IMR-90 (cell line): ENCODE data around the gene CA4. TPM values are rescaled to one million over a fixed set of nuclear protein-coding genes. Genes with fewer than 3 reads are reported as not detected.

Experiments used
- ATAC-seq: fragments of 200-7000 bp; cut with Tn5 transposase; 2 replicates; pipeline ENCODE4 v1.9.1; 2020; ENCODE audit warnings: low read depth, mild to moderate bottlenecking, moderate library complexity
- BruUV-seq: library from RNA; stranded (reverse); fragments of 400-500 nt; replicated peaks from 2 replicates; lab custom pipeline; 2021; lab: Mats Ljungman, UMichigan
- CTCF ChIA-PET: fragments of 300-600 bp; formaldehyde crosslinking; extraction: SDS; loops from one replicate; lab custom pipeline; 2021; ENCODE audit warnings: antibody characterized with exemption; lab: Yijun Ruan, JAX
- POLR2A ChIA-PET: fragments of 300-600 bp; sonication (Branson Sonifier 250); formaldehyde crosslinking; loops from one replicate; lab custom pipeline; 2022; ENCODE audit warnings: antibody characterized with exemption; ENCODE audit not compliant: unreplicated experiment; lab: Charles Lee
- DNase-seq: peaks from one replicate; pipeline ENCODE4 v3.0.0; 2013
- H2AFZ ChIP-seq: replicated peaks from 2 replicates; pipeline ENCODE3; 2013; ENCODE audit warnings: low read length, mild to moderate bottlenecking; ENCODE audit not compliant: poor library complexity
- H2AK5ac ChIP-seq: 2 replicates; pipeline ENCODE4 v1.6.1; 2013; ENCODE audit warnings: low read depth, low read length, inconsistent platforms
- H2AK9ac ChIP-seq: replicated peaks from 2 replicates; pipeline ENCODE3; 2013; ENCODE audit warnings: mild to moderate bottlenecking, low read depth, low read length, moderate library complexity; ENCODE audit not compliant: poor library complexity
- H2BK120ac ChIP-seq: 2 replicates; pipeline ENCODE4 v1.6.1; 2013; ENCODE audit warnings: low read depth, low read length, inconsistent platforms
- H2BK15ac ChIP-seq: 3 replicates; pipeline ENCODE4 v1.6.1; 2013; ENCODE audit warnings: low read depth, low read length, inconsistent platforms
- H2BK20ac ChIP-seq: 2 replicates; pipeline ENCODE4 v1.6.1; 2013; ENCODE audit warnings: low read depth, mild to moderate bottlenecking, inconsistent platforms, low read length, moderate library complexity
- H2BK5ac ChIP-seq: 2 replicates; pipeline ENCODE4 v1.6.1; 2013; ENCODE audit warnings: mild to moderate bottlenecking, low read depth, low read length, inconsistent platforms; ENCODE audit not compliant: poor library complexity, severe bottlenecking
- H3K14ac ChIP-seq: replicated peaks from 2 replicates; pipeline ENCODE4 v1.6.1; 2013; ENCODE audit warnings: low read depth, low read length, inconsistent platforms
- H3K18ac ChIP-seq: 2 replicates; pipeline ENCODE4 v1.6.1; 2013; ENCODE audit warnings: low read depth, low read length, control low read depth
- H3K23ac ChIP-seq: 2 replicates; pipeline ENCODE4 v1.6.1; 2013; ENCODE audit warnings: low read depth, low read length, inconsistent platforms
- H3K27ac ChIP-seq: 2 replicates; pipeline ENCODE4 v1.5.1; 2013; ENCODE audit warnings: mild to moderate bottlenecking, control low read depth, low read length; ENCODE audit not compliant: insufficient read depth
- H3K27me3 ChIP-seq: 2 replicates; pipeline ENCODE4 v1.6.1; 2013; ENCODE audit warnings: low read length; ENCODE audit not compliant: control insufficient read depth, insufficient read depth
- H3K36me3 ChIP-seq: 2 replicates; pipeline ENCODE4 v1.6.1; 2013; ENCODE audit warnings: low read length, mixed read lengths; ENCODE audit not compliant: control insufficient read depth, insufficient read depth
- H3K4ac ChIP-seq: 2 replicates; pipeline ENCODE4 v1.6.1; 2013; ENCODE audit warnings: low read depth, low read length, inconsistent platforms
- H3K4me1 ChIP-seq: 2 replicates; pipeline ENCODE4 v1.6.1; 2013; ENCODE audit warnings: low read length, mixed read lengths; ENCODE audit not compliant: control insufficient read depth, insufficient read depth
- H3K4me2 ChIP-seq: 2 replicates; pipeline ENCODE4 v1.6.1; 2013; ENCODE audit warnings: low read depth, mild to moderate bottlenecking, control low read depth, low read length, moderate library complexity
- H3K4me3 ChIP-seq: 2 replicates; pipeline ENCODE4 v1.5.1; 2013; ENCODE audit warnings: low read depth, mild to moderate bottlenecking, control low read depth, low read length, moderate library complexity; ENCODE audit not compliant: insufficient read depth
- H3K56ac ChIP-seq: 2 replicates; pipeline ENCODE4 v1.6.1; 2013; ENCODE audit warnings: low read length, inconsistent platforms; ENCODE audit not compliant: insufficient read depth; ENCODE audit errors: extremely low read depth
- H3K79me1 ChIP-seq, 2 experiments: 2 replicates each; pipeline ENCODE4 v1.6.1; 2013; ENCODE audit warnings: low read length in 2 of 2, inconsistent platforms in 1 of 2, low read depth in 1 of 2
- H3K9ac ChIP-seq: 2 replicates; pipeline ENCODE4 v1.6.1; 2013; ENCODE audit warnings: low read depth, low read length, control low read depth
- H3K9me1 ChIP-seq: 2 replicates; pipeline ENCODE4 v1.6.1; 2013; ENCODE audit warnings: low read length, inconsistent platforms; ENCODE audit not compliant: insufficient read depth
- H3K9me3 ChIP-seq: 2 replicates; pipeline ENCODE4 v1.6.1; 2013; ENCODE audit warnings: low read length; ENCODE audit not compliant: control insufficient read depth, insufficient read depth
- H4K20me1 ChIP-seq: 2 replicates; pipeline ENCODE4 v1.6.1; 2013; ENCODE audit warnings: low read length, inconsistent platforms; ENCODE audit not compliant: insufficient read depth
- H4K5ac ChIP-seq: 2 replicates; pipeline ENCODE4 v1.6.1; 2013; ENCODE audit warnings: mild to moderate bottlenecking, low read depth, low read length, control low read depth
- H4K8ac ChIP-seq, 2 experiments: 2 replicates each; pipeline ENCODE4 v1.6.1; 2013; ENCODE audit warnings: low read depth in 2 of 2, low read length in 2 of 2, control low read depth in 1 of 2, inconsistent platforms in 1 of 2
- H4K91ac ChIP-seq: 2 replicates; pipeline ENCODE4 v1.6.1; 2013; ENCODE audit warnings: low read depth, low read length, inconsistent platforms; ENCODE audit not compliant: insufficient read depth
- BHLHE40 ChIP-seq: fragments of 150-350 bp; IDR thresholded peaks from 2 replicates; pipeline ENCODE4 v1.6.1; 2016; ENCODE audit warnings: mild to moderate bottlenecking, low read depth, low read length
- CEBPB ChIP-seq: IDR thresholded peaks from 2 replicates; pipeline ENCODE4 v1.6.1; 2012; ENCODE audit warnings: low read depth, low read length, improper control_type of control experiment
- CHD1 ChIP-seq: IDR thresholded peaks from 2 replicates; pipeline ENCODE4 v1.6.1; 2012; ENCODE audit warnings: low read depth, low read length, improper control_type of control experiment
- FOS ChIP-seq: fragments of 150-350 bp; IDR thresholded peaks from 2 replicates; pipeline ENCODE4 v1.6.1; 2016; ENCODE audit warnings: low read depth, low read length
- MAFK ChIP-seq: IDR thresholded peaks from 2 replicates; pipeline ENCODE4 v1.6.1; 2012; ENCODE audit warnings: low read depth, low read length, improper control_type of control experiment
- MAZ ChIP-seq: IDR thresholded peaks from 2 replicates; pipeline ENCODE4 v1.6.1; 2012; ENCODE audit warnings: low read depth, mild to moderate bottlenecking, low read length, improper control_type of control experiment, moderate library complexity, borderline replicate concordance
- MXI1 ChIP-seq: IDR thresholded peaks from 2 replicates; pipeline ENCODE4 v1.6.1; 2012; ENCODE audit warnings: low read depth, mild to moderate bottlenecking, low read length, moderate library complexity, borderline replicate concordance
- NFE2L2 ChIP-seq: fragments of 150-350 bp; IDR thresholded peaks from 2 replicates; pipeline ENCODE4 v1.6.1; 2016; ENCODE audit warnings: low read depth, mild to moderate bottlenecking, low read length
- POLR2A ChIP-seq: IDR thresholded peaks from 2 replicates; pipeline ENCODE4 v1.6.1; 2012; ENCODE audit warnings: mild to moderate bottlenecking, low read depth, low read length
- RAD21 ChIP-seq: IDR thresholded peaks from 2 replicates; pipeline ENCODE4 v1.6.1; 2012; ENCODE audit warnings: low read length, improper control_type of control experiment
- RCOR1 ChIP-seq: IDR thresholded peaks from 2 replicates; pipeline ENCODE4 v1.6.1; 2012; ENCODE audit warnings: mild to moderate bottlenecking, low read length, improper control_type of control experiment; ENCODE audit not compliant: insufficient replicate concordance
- RFX5 ChIP-seq: IDR thresholded peaks from 2 replicates; pipeline ENCODE4 v1.8.0; 2012; ENCODE audit warnings: low read depth, mild to moderate bottlenecking, low read length, moderate library complexity
- SMC3 ChIP-seq: fragments of 150-350 bp; IDR thresholded peaks from 2 replicates; pipeline ENCODE4 v1.6.1; 2016; ENCODE audit warnings: low read depth, mild to moderate bottlenecking, antibody characterized with exemption, low read length, moderate library complexity
- WGBS, 2 experiments: methylation state at CpG; one replicate each; pipeline versions ENCODE4 v1.1.5 to v1.1.7; 2013; ENCODE audit warnings: missing lambda C conversion rate in 2 of 2; ENCODE audit not compliant: insufficient read length in 1 of 2; ENCODE audit errors: extremely low coverage in 2 of 2; 5-methylcytosine and 5-hydroxymethylcytosine counted together
- dilution Hi-C: fragments of 300-500 bp; cut with HindIII; formaldehyde crosslinking; loops from one replicate; pipeline ENCODE4 v1.14.3; 2018; ENCODE audit warnings: low sequenced_read_pairs; ENCODE audit not compliant: unreplicated experiment
- in situ Hi-C: fragments of 300-500 bp; cut with MboI; formaldehyde crosslinking; loops from 3 replicates; pipeline ENCODE4 v1.14.3; 2019; ENCODE audit warnings: low sequenced_read_pairs, inconsistent platforms, mixed read lengths
- intact Hi-C: fragments of 100-400 bp; cut with micrococcal nuclease; formaldehyde crosslinking; loops from 2 replicates; pipeline ENCODE4 v1.10.0; 2022
- polyA plus RNA-seq, 3 experiments: library from polyadenylated mRNA; depleted of rRNA; stranded (reverse); fragments of >200 nt; gene quantifications; 2 replicates each; pipeline ENCODE4 v1.2.3, GENCODE V29; 2012; ENCODE audit warnings: low replicate concordance in 1 of 3
- total RNA-seq: library from RNA; depleted of rRNA; stranded (reverse); fragments of >200 nt; gene quantifications from 2 replicates; pipeline ENCODE4 v1.2.3, GENCODE V29; 2012
- TF ChIP-seq, protein P1 (sequence below): fragments of 150-350 bp; IDR thresholded peaks from 2 replicates; pipeline ENCODE4 v1.6.1; 2016; ENCODE audit warnings: low read depth, mild to moderate bottlenecking, low read length, moderate library complexity, borderline replicate concordance
- TF ChIP-seq, protein P2 (sequence below): fragments of 150-350 bp; IDR thresholded peaks from 2 replicates; pipeline ENCODE4 v1.6.1; 2017; ENCODE audit warnings: mild to moderate bottlenecking, antibody characterized with exemption, low read length, low read depth
- TF ChIP-seq, protein P3 (sequence below): conservative IDR thresholded peaks from 2 replicates; pipeline ENCODE4 v1.5.1; 2012; ENCODE audit warnings: mild to moderate bottlenecking, low read depth, low read length, improper control_type of control experiment

CA4 gene
- total and polyA plus RNA-seq, 2 of the 4 experiments (the other 2 are of a cell fraction): not detected

DNA sequence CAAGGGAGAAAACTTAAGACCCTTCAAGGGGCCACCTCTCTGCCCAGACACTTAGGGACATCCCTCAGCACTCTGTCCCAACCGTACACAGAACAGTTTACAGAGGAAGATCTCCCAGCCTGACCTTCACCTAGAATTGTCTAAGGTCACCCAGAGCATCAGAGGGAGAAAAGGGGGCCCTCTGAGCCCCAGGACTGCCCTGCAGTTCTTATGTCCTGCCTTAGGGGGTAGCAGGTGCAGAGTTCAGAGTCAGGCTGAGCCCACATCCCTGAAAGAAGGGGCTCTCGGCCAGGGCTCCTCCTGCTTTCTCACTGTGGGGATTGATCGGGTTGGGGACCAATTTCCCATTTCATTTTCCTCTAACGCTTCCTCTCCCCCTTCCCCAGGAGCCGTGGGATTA is 15.4 kb downstream of the CA4 start:
- Histone ChIP-seq H4K91ac (no peak overlapping the region), H2AK9ac (no peak overlapping the region), H3K18ac (no peak overlapping the region), H2BK5ac (no peak overlapping the region), H3K27me3 (peaks cover 14% of the 10 kb centered on the region), H4K20me1 (no peaks in the 10 kb centered on the region), H2AFZ (no peak overlapping the region), H3K9ac (no peak overlapping the region), H2BK15ac (no peak overlapping the region), H3K56ac (no peak overlapping the region), H3K14ac (no peak overlapping the region), H3K27ac (no peak overlapping the region), H3K4me2 (no peak overlapping the region), H3K4ac (no peak overlapping the region), H4K8ac (no peak overlapping the region), H4K5ac (no peak overlapping the region), H3K36me3 (no peaks in the 10 kb centered on the region), H2BK20ac (no peak overlapping the region), H3K79me1 (no peaks in the 10 kb centered on the region), H3K4me1 (no peaks in the 10 kb centered on the region), H2BK120ac (no peak overlapping the region), H3K9me3 (no peaks in the 10 kb centered on the region), H3K9me1 (no peaks in the 10 kb centered on the region), H2AK5ac (no peak overlapping the region), H3K23ac (no peak overlapping the region), H3K4me3 (no peak overlapping the region)
- ChIA-PET POLR2A (no interaction called here), CTCF (no interaction called here)
- BruUV-seq: no TSS peak
- DNase-seq (no peak), ATAC-seq (no peak)
- WGBS, 2 experiments: 80% methylated on average over 1 of the region's 5 CpGs; no CpG with 5 or more reads in 1 of the 2 experiments
- TF ChIP-seq CEBPB (no peak), FOS (no peak), RAD21 (no peak), RCOR1 (no peak), NFE2L2 (no peak), BHLHE40 (no peak), POLR2A (no peak), MAZ (no peak), CHD1 (no peak), SMC3 (no peak), RFX5 (no peak), MAFK (no peak), MXI1 (no peak)
- TF ChIP-seq, protein P1, sequence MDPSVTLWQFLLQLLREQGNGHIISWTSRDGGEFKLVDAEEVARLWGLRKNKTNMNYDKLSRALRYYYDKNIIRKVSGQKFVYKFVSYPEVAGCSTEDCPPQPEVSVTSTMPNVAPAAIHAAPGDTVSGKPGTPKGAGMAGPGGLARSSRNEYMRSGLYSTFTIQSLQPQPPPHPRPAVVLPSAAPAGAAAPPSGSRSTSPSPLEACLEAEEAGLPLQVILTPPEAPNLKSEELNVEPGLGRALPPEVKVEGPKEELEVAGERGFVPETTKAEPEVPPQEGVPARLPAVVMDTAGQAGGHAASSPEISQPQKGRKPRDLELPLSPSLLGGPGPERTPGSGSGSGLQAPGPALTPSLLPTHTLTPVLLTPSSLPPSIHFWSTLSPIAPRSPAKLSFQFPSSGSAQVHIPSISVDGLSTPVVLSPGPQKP: no peak
- TF ChIP-seq, protein P2, sequence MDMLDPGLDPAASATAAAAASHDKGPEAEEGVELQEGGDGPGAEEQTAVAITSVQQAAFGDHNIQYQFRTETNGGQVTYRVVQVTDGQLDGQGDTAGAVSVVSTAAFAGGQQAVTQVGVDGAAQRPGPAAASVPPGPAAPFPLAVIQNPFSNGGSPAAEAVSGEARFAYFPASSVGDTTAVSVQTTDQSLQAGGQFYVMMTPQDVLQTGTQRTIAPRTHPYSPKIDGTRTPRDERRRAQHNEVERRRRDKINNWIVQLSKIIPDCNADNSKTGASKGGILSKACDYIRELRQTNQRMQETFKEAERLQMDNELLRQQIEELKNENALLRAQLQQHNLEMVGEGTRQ: no peak
- TF ChIP-seq, protein P3, sequence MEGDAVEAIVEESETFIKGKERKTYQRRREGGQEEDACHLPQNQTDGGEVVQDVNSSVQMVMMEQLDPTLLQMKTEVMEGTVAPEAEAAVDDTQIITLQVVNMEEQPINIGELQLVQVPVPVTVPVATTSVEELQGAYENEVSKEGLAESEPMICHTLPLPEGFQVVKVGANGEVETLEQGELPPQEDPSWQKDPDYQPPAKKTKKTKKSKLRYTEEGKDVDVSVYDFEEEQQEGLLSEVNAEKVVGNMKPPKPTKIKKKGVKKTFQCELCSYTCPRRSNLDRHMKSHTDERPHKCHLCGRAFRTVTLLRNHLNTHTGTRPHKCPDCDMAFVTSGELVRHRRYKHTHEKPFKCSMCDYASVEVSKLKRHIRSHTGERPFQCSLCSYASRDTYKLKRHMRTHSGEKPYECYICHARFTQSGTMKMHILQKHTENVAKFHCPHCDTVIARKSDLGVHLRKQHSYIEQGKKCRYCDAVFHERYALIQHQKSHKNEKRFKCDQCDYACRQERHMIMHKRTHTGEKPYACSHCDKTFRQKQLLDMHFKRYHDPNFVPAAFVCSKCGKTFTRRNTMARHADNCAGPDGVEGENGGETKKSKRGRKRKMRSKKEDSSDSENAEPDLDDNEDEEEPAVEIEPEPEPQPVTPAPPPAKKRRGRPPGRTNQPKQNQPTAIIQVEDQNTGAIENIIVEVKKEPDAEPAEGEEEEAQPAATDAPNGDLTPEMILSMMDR: no peak
- intact Hi-C loops (no loop called here), dilution Hi-C loops (no loop called here), in situ Hi-C loops (no loop called here)
